Activated naive CD8-positive, alpha-beta T cell treated with anti-CD3 and anti-CD28 coated beads for 36 hours (primary cell): ENCODE results near the gene GABRB2. TPM values are rescaled to one million over a fixed set of nuclear protein-coding genes. Genes with fewer than 3 reads are reported as not detected.
"Not testable (repeated sequence)": the region's sequence is repeated elsewhere in the genome, so short reads cannot be mapped to it uniquely, and the experiment has no call there.

Experiments used
- DNase-seq: peaks from one replicate; pipeline ENCODE4 v3.0.0; 2021
- H3K27ac Mint-ChIP-seq: one replicate; pipeline ENCODE4 v1.8.0; 2022; ENCODE audit warnings: mild to moderate bottlenecking, moderate library complexity, mixed read lengths
- H3K27me3 Mint-ChIP-seq: one replicate; pipeline ENCODE4 v1.8.0; 2022; ENCODE audit warnings: mild to moderate bottlenecking, mixed read lengths
- H3K36me3 Mint-ChIP-seq: one replicate; pipeline ENCODE4 v1.8.0; 2021; ENCODE audit warnings: mild to moderate bottlenecking, mixed read lengths
- H3K4me1 Mint-ChIP-seq: one replicate; pipeline ENCODE4 v1.8.0; 2021; ENCODE audit warnings: mixed read lengths
- H3K4me3 Mint-ChIP-seq: one replicate; pipeline ENCODE4 v1.8.0; 2022; ENCODE audit warnings: mild to moderate bottlenecking, moderate library complexity, mixed read lengths
- H3K9me3 Mint-ChIP-seq: one replicate; pipeline ENCODE4 v1.8.0; 2022; ENCODE audit warnings: mixed read lengths
- total RNA-seq, 2 experiments: library from RNA; stranded (reverse); gene quantifications; one replicate each; pipeline ENCODE4 v1.2.3, GENCODE V29; 2021

Gene GABRB2
- total RNA-seq, 2 experiments from 2014 or later = not detected

GRCh38 chr5:161311146-161311708, 235.3 kb downstream of the GABRB2 start:
- Mint-ChIP-seq H3K9me3 (no peaks in the 10 kb centered on the region), H3K27ac (no peak overlapping the region), H3K4me3 (no peak overlapping the region), H3K27me3 (no peaks in the 10 kb centered on the region), H3K4me1 (no peaks in the 10 kb centered on the region), H3K36me3 (no peaks in the 10 kb centered on the region)
- no peak for DNase-seq

GRCh38 chr5:161306351-161306995, 240.1 kb downstream of the GABRB2 start:
- Mint-ChIP-seq H3K27me3 (no peaks in the 10 kb centered on the region), H3K36me3 (no peaks in the 10 kb centered on the region), H3K27ac (no peak overlapping the region), H3K4me1 (no peaks in the 10 kb centered on the region), H3K9me3 (no peaks in the 10 kb centered on the region), H3K4me3 (no peak overlapping the region)
- no peak for DNase-seq

- no peak overlapping the region for H3K4me3 Mint-ChIP-seq
- H3K4me1 Mint-ChIP-seq = no peaks in the 10 kb centered on the region
- H3K36me3 Mint-ChIP-seq = no peaks in the 10 kb centered on the region
- no peak overlapping the region for H3K27ac Mint-ChIP-seq
- no peak for DNase-seq
- H3K27me3 Mint-ChIP-seq = no peaks in the 10 kb centered on the region
- no peaks in the 10 kb centered on the region for H3K9me3 Mint-ChIP-seq
Measured at GRCh38 chr5:161305601-161306000, 240.9 kb downstream of the GABRB2 start.

GRCh38 chr5:161302559-161302958, 244.0 kb downstream of the GABRB2 start:
- Mint-ChIP-seq H3K27me3 (no peaks in the 10 kb centered on the region), H3K4me1 (no peaks in the 10 kb centered on the region), H3K36me3 (no peaks in the 10 kb centered on the region)

GRCh38 chr5:161301586-161301985, 244.9 kb downstream of the GABRB2 start:
- no peaks in the 10 kb centered on the region for H3K36me3 Mint-ChIP-seq
- H3K4me3 Mint-ChIP-seq = no peak overlapping the region
- H3K27me3 Mint-ChIP-seq = no peaks in the 10 kb centered on the region
- no peak overlapping the region for H3K27ac Mint-ChIP-seq
- H3K4me1 Mint-ChIP-seq = no peaks in the 10 kb centered on the region
- H3K9me3 Mint-ChIP-seq = peaks cover 8% of the 10 kb centered on the region
- DNase-seq = no peak

More at GRCh38 chr5:161302559-161302958, 244.0 kb downstream of the GABRB2 start:
- peaks cover 5% of the 10 kb centered on the region for H3K9me3 Mint-ChIP-seq
- no peak for DNase-seq
- no peak overlapping the region for H3K27ac Mint-ChIP-seq
- H3K4me3 Mint-ChIP-seq = no peak overlapping the region

GRCh38 chr5:161299053-161299452, 247.5 kb downstream of the GABRB2 start:
- Mint-ChIP-seq H3K4me3 (no peak overlapping the region), H3K27ac (no peak overlapping the region), H3K27me3 (no peaks in the 10 kb centered on the region), H3K4me1 (no peaks in the 10 kb centered on the region), H3K36me3 (no peaks in the 10 kb centered on the region), H3K9me3 (peaks cover 8% of the 10 kb centered on the region)
- DNase-seq = no peak

GRCh38 chr5:161297388-161297787, 249.1 kb downstream of the GABRB2 start:
- not testable (repeated sequence) for DNase-seq, H3K4me3 Mint-ChIP-seq, H3K36me3 Mint-ChIP-seq, H3K27me3 Mint-ChIP-seq, H3K9me3 Mint-ChIP-seq, H3K4me1 Mint-ChIP-seq, H3K27ac Mint-ChIP-seq

- no peak overlapping the region for H3K27ac Mint-ChIP-seq
- H3K4me3 Mint-ChIP-seq = no peak overlapping the region
- H3K4me1 Mint-ChIP-seq = no peaks in the 10 kb centered on the region
- no peaks in the 10 kb centered on the region for H3K36me3 Mint-ChIP-seq
- no peak for DNase-seq
- no peaks in the 10 kb centered on the region for H3K27me3 Mint-ChIP-seq
- peaks cover 8% of the 10 kb centered on the region for H3K9me3 Mint-ChIP-seq
Measured at GRCh38 chr5:161295721-161296250, 250.7 kb downstream of the GABRB2 start.

GRCh38 chr5:161288071-161288470, 258.5 kb downstream of the GABRB2 start:
- H3K36me3 Mint-ChIP-seq = no peaks in the 10 kb centered on the region
- no peak overlapping the region for H3K4me3 Mint-ChIP-seq
- H3K27ac Mint-ChIP-seq = no peak overlapping the region
- no peaks in the 10 kb centered on the region for H3K27me3 Mint-ChIP-seq
- DNase-seq = no peak
- no peaks in the 10 kb centered on the region for H3K9me3 Mint-ChIP-seq
- H3K4me1 Mint-ChIP-seq = no peaks in the 10 kb centered on the region

- Mint-ChIP-seq H3K27me3 (no peaks in the 10 kb centered on the region), H3K9me3 (no peaks in the 10 kb centered on the region), H3K4me3 (no peak overlapping the region), H3K27ac (no peak overlapping the region), H3K4me1 (no peaks in the 10 kb centered on the region), H3K36me3 (no peaks in the 10 kb centered on the region)
- no peak for DNase-seq
Measured at GRCh38 chr5:161287436-161287835, 259.1 kb downstream of the GABRB2 start.

- no peak overlapping the region for H3K27ac Mint-ChIP-seq
- no peaks in the 10 kb centered on the region for H3K4me1 Mint-ChIP-seq
- H3K36me3 Mint-ChIP-seq = no peaks in the 10 kb centered on the region
- H3K4me3 Mint-ChIP-seq = no peak overlapping the region
- H3K27me3 Mint-ChIP-seq = no peaks in the 10 kb centered on the region
- no peaks in the 10 kb centered on the region for H3K9me3 Mint-ChIP-seq
- DNase-seq = no peak
Measured at GRCh38 chr5:161286066-161286655, 260.4 kb downstream of the GABRB2 start.

- peaks cover 3% of the 10 kb centered on the region for H3K9me3 Mint-ChIP-seq
- H3K4me1 Mint-ChIP-seq = no peaks in the 10 kb centered on the region
- no peak for DNase-seq
- H3K4me3 Mint-ChIP-seq = no peak overlapping the region
- no peak overlapping the region for H3K27ac Mint-ChIP-seq
- H3K27me3 Mint-ChIP-seq = no peaks in the 10 kb centered on the region
- H3K36me3 Mint-ChIP-seq = no peaks in the 10 kb centered on the region
Measured at GRCh38 chr5:161284445-161284844, 262.1 kb downstream of the GABRB2 start.

- Mint-ChIP-seq H3K27me3 (no peaks in the 10 kb centered on the region), H3K4me1 (no peaks in the 10 kb centered on the region), H3K9me3 (peaks cover 3% of the 10 kb centered on the region), H3K27ac (no peak overlapping the region), H3K36me3 (no peaks in the 10 kb centered on the region), H3K4me3 (no peak overlapping the region)
- DNase-seq = no peak
Measured at GRCh38 chr5:161283296-161283695, 263.2 kb downstream of the GABRB2 start.

- no peak for DNase-seq
- Mint-ChIP-seq H3K9me3 (peaks cover 3% of the 10 kb centered on the region), H3K36me3 (no peaks in the 10 kb centered on the region), H3K27me3 (no peaks in the 10 kb centered on the region), H3K4me1 (no peaks in the 10 kb centered on the region), H3K27ac (no peak overlapping the region), H3K4me3 (no peak overlapping the region)
Measured at GRCh38 chr5:161278739-161279660, 267.5 kb downstream of the GABRB2 start.

- H3K36me3 Mint-ChIP-seq = no peaks in the 10 kb centered on the region
- no peak for DNase-seq
- no peaks in the 10 kb centered on the region for H3K4me1 Mint-ChIP-seq
- no peak overlapping the region for H3K4me3 Mint-ChIP-seq
- H3K27ac Mint-ChIP-seq = no peak overlapping the region
- H3K9me3 Mint-ChIP-seq = peaks cover 3% of the 10 kb centered on the region
- H3K27me3 Mint-ChIP-seq = no peaks in the 10 kb centered on the region
Measured at GRCh38 chr5:161277011-161277410, 269.5 kb downstream of the GABRB2 start.
